ENCODE data around the gene LRRC73.
"Not testable (repeated sequence)": the region's sequence is repeated elsewhere in the genome, so short reads cannot be mapped to it uniquely, and the experiment has no call there.

The LRRC73 gene

DNA sequence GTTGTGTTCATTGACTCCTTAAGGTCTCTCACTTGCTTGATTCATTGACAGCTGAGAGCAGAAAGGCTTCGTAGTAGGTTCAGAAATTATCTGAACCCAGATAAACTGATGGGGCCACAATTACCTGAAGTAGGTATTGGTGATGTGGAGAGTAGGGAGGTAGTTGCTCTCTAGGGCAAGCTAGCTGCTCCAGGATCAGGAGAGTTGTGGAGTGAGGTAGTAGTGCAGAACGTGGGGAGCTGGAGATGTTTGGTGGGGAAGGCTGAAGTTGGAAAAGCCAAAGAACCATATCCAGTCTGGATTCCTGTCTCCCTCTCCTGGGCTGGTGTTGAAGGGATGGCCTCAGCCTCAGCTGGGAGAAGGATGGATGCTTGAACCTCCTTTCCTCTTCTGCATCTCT, 16.9 kb downstream of the LRRC73 start:
- no peak for DNase-seq (ENCODE audit: low read depth, low spot score)

DNA sequence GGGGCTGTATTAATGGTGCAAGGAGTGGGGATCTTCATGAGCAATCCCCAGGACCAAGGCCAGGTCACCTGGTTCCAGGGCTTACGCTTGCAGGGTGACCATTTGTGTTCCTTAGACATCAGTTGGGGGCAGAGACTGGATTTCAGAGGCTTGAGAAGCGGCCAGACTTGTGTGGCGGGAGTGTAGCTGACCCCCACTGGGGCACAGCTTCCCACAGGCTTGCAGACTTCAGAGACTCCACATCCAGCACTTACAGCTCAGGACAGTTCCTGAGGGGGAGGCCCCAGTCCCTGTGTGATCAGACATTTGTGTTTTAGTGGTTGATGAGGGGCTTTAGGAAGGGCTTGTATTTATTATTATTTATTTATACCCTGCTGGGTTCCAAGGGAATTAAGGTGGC, 17.5 kb downstream of the LRRC73 start:
- DNase-seq (ENCODE audit: low read depth, low spot score), result no peak

DNA sequence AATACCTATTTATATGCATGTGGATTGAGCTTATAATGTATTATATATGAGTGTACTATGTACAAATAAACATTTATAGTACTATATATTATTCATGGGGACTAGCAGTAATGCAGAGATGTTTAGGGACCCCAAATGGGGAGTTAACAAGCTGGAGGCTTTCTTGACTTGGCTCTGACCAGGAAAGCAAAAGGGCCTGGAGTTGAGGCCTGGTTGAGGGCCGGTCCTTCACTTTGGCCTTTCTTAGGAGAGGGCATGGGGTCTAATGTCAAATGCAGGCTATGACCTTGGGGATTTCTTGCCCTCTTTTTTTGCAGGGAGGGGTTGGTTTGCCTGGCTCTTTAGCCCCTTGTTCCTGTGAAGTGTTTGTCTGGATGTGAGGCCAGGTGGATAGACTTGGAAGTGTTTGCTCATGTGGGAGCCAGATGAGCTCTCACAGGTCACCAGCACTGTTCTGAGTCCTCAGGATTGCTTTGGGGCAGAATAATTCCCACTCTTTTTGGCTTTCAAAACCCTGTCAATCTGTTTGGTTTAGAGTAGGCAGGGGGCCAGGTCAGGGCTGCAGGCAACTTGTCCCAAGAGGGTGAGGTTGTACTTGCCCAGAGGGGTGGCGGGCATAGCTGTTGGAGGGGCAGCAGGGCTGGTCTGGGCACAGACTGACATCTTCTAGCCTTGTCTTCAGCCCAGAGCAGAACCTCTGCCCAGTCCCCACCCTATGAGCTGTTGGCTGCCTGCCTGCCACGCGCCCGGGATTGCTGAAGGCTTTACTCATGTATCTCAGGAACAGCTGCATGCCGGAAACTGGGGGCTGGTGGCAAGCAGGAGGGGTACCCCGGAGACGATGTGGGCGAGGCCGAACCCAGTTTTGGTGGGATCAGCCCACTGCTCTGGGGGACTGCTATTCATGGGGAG, 18.1 kb downstream of the LRRC73 start:
- no peak for DNase-seq (ENCODE audit: low read depth, low spot score)

DNA sequence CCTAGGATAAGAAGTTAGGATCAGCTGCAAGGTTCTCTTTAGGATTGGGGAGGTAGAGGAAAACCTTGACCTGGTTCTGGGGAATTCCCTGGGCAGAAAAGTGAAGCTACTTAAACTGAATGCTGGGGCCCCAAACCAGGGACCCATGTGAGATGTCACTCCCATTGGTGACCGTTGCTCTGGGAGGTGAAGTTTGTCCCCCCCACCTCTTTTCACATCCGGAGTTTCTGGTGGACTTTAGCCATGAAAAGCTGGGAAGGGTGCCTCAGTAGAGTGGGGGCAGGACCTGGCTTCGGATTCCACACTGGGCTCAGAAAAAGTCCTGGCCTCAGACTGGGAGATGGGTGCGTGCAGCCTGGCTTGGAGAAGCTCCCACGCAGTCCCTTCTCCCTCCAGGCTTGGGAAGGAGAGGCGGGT, 19.6 kb downstream of the LRRC73 start:
- DNase-seq (ENCODE audit: low read depth, low spot score), result no peak

DNA sequence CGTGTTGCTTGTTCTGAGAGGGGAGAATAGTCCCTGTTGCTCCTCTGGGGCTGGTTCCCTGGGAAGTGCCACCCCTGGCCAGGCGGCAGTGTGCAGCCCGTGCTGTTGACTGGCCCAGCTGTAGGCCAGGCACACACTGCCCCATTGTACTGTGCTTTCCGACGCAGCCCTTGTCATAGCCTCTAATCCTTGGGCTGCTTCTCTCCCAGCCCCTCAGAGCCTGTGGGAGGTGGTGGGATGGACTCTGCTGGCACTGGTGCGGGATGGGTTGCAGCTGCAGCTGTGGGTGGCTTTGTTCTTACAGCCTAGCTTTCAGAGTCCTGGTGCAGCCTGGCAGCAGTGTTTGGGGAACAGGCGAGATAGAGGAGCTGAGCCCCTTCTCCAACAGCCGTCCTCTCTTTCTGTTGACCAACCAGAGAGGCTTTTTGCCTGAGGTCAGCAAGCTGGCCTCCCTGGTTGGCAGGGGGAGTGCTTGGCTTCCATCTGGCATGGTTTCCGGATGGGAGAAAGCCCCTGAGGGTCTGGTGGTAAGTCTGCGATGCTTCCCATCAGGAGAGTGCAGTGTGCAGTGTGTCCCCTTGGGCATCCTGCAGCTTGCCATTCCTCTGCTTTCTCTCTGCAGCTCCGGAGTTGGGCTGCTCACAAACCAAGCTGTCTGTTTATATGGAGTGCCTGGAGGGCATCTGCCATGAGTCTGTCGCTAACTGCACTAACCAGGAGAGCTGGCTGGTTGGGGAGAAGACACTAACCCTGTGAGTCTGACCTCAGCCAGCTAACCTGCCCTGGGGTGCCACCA, 20.7 kb downstream of the LRRC73 start:
- DNase-seq (ENCODE audit: low read depth, low spot score), result peak; percentile 88

DNA sequence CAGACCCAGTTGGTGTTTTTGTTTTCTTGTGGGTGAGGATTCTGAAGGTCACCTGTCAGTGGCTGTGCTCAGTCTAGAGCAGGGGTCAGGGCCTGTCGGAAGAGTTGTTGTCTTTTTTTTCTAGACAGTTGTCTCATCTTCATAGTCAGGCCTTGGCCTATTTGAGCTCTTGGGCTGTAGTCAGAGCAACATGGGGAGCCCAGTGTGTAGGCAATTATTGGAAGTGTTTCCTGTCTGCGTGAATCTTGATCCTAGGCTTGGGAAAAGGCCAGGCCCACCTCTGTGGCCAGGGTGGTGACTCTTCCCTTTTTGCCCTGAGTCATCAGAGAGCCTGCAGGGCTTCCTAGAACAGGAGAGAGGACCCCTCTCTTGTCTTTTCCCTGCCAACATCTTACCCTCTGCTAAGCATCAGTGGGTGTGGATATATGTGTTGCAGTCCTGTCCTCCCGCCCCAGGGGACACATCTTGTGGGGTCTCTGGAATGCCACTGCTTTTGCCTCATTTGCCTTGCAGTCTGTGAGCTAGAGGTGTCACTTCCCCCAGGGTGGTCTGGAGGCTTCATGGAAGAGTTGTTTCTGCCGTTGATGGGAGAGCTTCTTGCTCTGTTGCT, 21.4 kb downstream of the LRRC73 start:
- DNase-seq (ENCODE audit: low read depth, low spot score), result no peak

DNA sequence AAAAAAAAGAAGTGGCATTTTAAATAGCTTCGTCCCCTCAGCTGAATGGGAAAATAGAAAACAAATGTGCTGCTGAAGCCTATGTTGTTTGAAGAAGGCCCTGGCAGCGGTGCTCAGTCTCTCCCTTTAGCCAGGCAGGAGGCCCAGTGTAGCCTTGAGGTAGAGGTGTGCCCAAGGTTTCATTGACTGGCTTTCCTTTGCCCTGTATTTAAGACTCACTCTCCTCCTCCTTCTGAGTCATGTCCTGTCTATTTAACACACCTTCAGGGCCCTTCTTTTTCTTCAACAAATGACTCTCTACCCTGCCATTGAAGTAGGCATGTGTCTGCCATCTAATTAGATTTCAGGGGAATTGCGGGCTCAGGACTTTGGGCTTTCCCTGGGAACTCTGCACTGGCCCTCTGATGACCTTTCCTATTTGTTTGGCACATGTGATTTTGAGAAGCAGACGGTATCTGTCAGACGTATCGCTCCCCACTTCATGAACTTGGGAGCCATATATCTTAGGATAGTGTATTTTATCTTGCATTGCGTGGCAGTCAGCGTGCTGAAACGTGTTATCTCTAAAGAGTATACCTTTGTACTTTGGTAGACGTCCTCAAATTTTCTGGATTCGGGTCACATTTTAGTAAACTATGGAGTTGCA, 28.4 kb downstream of the LRRC73 start:
- no peak for DNase-seq (ENCODE audit: low read depth, low spot score)

DNA sequence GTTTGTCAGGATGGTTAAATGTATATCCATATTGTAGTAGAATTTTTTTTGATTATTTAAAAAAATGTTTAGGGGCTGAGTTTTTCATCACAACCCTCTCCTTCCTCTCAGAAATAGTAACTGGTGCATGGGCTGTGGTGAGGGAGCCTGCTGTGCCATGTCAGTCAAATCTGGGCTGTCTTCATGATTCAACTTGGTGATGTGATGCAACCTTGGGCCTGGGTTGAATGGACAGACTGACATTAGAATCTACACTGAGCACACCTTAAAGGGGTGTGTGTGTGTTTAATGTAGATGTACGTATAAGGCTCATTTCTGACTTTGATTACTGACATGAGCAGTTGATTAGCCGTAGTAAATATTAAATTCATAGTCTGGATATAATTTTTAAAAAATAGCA, 29.1 kb downstream of the LRRC73 start:
- DNase-seq (ENCODE audit: low read depth, low spot score), result no peak

DNA sequence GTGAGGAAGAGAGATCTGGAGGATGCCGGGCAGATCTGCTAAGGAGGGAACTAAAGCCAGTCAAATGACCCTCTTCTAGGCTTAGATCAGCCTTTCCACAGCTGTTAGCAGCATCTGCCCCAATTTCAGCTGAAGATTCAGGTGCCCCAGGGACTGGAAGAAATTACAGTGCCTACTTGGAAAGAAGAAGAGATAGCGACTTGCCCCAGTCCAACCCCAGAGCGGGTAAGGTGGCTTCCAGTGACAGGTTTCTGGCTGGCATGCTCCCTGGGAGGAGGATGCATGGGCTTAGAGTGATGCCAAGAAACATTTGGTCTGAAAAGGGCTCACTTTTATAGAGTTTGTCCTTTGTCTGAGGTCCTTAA, 32.2 kb downstream of the LRRC73 start:
- DNase-seq (ENCODE audit: low read depth, low spot score), result no peak

DNA sequence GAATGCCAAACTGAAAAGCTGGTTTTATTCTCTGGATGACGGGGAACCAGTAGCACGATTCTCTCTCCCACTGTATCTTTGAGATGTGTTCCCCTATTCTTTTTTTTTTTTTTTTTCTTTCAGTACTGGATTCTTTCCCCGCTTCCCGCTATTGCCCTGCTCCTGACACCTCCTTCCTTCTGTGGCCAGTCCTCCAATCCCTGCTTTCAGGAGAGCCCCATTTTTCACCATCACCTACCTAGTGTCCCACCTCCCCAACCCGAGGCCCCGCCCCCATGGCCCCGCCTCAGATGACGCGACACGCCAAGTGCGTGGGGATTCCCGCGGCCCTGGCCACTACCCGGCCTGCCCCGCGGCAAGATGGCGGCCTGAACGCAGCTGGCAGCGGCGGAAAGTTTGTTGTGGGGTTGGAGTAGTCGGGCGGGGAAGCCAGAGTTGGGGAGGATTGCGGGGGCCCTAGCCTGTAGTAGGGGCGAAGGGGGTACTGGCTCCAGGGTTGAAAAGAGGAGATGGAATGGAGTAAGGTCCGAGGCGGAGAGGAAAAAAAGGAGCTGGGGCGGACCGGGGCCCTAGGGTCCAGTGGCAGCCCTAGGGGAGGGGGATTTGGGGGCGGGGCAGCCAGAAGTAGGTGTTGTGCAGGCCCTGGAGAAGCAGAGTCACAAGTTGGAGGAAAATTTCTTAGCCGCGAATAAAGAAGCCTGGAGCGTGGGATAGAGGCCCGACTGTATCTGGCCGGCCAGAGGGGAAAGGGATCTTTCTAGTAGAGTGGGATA, 32.7 kb downstream of the LRRC73 start, which contains the start of gene TJAP1:
Gene TJAP1 (plus strand): TSS at position 336 of the 773 bp plus-strand sequence. CDS start 21,432 bp downstream, outside the sequence.
- peak; percentile 66 for DNase-seq (ENCODE audit: low read depth, low spot score)

DNA sequence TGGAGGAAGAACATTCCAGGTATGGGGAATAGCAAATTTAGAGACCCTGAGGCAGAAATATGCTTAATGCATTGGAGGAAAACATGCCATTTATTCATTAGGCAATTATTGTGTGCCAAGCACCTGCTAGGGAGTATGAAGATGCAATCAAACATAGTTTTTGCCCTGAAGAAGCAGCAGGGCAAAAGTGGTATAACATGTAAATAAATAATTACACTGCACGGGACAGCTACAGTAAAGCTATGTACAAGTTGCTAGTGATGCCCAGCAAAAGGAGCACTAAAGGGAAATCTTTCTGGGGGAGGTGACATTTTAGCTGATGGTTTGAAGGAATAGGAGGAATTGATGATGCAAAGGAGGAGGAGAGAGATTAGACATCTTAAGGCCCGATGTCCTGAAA, 33.4 kb downstream of the LRRC73 start:
- DNase-seq (ENCODE audit: low read depth, low spot score), result no peak

DNA sequence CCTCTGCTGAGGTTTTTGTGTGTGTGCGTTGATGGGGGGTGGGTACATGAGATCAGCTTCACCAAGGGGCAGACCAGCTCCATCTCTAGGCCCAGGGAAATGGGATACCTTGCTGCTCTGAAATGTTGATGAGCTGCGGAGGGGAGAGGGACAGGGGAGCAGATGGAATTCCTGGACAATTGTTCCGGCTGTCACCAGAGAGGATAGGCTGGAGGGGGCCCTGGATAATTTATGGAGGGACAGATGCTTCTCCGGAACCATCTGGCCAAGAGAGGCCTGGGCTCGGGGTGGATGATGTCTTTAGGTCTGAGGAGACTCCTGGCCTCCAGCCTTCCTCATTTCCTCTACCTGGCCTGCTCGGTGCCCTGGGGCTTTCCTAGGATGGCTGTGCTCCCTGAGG, 34.6 kb downstream of the LRRC73 start:
- no peak for DNase-seq (ENCODE audit: low read depth, low spot score)

DNA sequence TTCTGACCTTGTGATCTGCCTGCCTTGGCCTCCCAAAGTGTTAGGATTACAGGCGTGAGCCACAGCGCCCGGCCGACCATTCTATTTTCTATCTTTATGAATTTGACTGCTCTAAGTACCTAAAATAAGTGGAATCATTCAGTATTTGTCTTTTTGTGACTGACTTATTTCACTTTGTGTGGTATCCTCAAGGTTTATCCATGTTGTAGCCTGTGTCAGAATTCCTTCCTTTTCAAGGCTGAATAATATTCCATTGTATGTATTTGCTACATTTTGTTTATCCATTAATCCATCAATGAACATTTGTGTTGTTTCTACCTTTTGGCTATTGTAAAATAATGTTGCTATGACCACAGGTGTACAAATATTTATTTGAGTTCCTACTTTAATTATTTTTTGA, 37.6 kb downstream of the LRRC73 start:
- DNase-seq (ENCODE audit: low read depth, low spot score), result no peak

DNA sequence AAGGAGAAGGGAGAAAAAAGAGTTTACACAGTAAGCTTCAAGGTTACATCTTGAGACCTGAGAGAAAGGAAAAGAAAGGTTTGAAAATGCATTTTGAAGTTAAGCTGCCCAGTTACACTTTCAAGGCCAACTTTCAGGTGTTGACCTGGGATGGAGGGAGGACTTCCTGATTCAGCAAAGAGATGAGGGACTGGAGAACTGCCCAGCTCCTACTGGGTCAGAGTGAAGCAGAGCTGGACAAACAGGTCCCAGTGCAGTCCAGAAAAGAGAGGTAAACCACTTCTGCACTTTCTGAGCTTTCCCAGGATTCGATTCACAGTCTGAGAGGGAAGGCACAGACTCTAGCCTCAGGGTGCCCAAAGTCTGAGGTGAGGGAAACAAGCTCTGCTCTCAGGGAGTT, 38.7 kb downstream of the LRRC73 start:
- DNase-seq (ENCODE audit: low read depth, low spot score), result peak; percentile 53

DNA sequence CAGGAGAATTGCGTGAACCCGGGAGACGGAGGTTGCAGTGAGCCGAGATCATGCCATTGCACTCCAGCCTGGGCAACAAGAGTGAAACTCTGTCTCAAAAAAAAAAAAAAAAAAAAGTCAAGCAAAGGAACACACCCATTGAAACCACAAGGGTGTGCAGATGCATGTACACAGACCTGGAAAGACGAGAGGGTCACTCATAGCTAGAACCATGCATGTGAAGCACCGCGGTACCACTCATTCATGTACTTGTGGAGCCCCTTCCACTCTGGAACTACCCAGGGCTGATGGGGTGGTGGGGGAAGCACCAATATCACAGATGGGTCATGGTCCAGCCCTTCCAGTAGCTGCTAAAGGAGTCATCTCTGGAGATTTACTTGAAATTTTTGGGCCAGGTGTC, 40.2 kb downstream of the LRRC73 start:
- no peak for DNase-seq (ENCODE audit: low read depth, low spot score)

DNA sequence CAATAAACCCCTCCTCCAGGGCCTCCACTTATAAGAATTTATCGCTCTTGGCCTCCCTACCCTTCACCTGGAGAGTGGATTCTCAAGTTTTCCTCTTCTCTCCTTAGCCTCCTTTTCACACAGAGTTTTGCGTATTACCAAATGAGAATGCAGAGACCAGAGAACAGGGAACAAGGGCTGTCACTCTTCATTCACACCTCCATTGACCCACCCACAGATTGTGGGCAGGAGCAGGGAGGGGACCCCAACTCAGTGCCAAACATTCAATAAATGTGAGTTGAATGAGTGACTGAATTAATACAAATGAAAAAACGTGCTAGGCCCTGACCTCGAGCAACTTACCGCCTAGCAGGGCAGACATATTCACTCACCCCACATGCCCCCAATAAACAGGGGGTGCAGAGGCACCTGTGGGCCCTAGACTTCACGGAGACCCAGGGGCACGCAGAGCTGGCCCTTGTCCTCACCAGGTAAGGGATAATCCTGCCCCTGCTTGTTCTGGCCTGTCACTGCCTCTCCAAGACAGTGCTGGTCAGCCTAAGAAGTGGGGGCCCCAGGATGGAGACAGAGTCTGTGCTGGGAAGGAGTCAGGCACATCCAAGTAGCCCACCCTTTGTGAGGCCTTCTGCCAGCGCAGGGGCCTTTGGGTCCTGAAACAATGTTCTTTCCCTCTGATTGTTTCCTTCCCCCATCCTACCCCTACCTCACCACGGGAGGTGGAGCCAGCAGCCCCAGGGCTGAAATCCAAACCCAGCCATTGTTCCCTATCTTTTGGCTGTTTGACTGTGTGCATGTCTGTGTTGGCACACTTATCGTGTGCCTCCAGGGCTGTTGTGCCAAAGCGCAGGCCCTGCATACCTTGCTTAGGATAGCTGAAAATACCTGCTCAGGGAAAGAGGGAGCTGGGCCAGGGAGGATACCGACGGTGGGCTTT, 41.1 kb downstream of the LRRC73 start:
- peak; percentile 93 for DNase-seq (ENCODE audit: low read depth, low spot score)

DNA sequence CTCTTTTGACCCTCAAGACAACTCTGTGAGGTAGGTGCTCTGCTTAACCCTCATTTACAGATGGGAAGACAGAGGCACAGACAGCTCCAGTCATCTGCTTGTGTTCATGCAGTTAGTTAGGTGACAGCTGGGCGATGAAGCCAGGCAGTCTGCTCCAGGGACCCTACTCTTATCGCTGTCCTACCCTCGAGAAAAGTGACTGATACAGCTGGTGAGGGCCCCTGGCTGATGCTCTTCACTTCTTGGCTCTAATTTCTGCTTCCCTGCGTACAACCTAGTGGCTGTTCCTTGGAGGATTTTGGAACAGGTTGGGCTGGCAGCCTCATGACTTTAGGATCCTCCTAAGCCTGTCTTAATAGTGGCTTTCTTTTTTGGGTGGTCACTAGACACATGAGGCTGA, 41.9 kb downstream of the LRRC73 start:
- DNase-seq (ENCODE audit: low read depth, low spot score), result no peak

DNA sequence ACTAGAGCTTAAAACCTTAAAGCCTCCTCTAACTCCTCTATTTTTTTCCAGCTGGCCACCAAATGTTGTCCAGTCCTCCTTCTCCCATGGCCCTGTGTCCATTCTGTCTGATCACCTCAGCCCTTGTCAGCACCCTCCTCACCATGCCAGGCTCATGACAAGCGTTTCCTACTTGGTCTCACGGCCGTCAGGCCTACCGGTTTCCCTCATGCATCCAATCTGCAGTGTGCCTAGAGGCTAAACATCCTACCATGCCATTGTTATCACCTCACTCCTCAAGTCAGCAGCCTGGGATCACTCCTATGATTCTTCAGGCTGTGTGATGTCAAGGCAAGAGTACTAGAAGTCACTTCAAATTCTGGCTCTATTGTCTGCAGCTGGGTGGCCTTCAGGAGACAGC, 42.4 kb downstream of the LRRC73 start:
- DNase-seq (ENCODE audit: low read depth, low spot score), result peak; percentile 62

DNA sequence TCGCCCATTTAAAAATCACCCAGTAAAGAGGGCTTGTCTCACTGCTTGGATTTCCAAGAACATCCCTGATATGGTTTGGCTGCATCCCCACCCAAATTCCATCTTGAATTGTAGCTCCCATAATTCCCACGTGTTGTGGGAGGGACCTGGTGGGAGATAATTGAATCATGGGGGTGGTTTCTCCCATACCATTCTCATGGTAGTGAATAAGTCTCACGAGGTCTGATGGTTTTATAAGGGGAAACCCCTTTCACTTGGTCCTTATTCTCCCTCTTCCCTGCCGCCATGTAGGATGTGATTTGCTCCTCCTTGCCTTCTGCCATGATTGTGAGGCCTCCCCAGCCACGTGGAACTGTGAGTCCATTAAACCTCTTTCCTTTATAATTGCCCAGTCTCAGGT, 42.9 kb downstream of the LRRC73 start:
- DNase-seq (ENCODE audit: low read depth, low spot score), result not testable (repeated sequence)

DNA sequence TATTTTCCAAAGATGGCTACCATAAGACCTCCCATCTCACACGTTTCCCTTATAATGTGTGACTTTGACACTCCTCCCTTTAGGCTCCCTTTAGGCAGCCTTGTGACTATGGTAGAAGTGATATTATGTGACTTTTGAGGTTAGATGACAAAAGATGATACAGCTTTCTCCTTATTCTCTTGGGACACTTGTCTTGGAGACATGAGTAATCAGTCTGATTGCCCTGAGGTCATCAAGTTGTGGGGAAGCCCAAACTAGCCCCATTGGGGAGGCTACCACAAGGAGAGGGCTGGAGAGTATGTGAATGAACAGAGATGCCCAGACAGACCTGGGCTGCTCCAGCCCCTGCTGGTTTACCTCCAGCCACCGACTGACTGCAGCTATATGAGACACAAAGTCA, 44.2 kb downstream of the LRRC73 start:
- DNase-seq (ENCODE audit: low read depth, low spot score), result no peak
